ENCODE data around the gene STXBP5L.

DNA sequence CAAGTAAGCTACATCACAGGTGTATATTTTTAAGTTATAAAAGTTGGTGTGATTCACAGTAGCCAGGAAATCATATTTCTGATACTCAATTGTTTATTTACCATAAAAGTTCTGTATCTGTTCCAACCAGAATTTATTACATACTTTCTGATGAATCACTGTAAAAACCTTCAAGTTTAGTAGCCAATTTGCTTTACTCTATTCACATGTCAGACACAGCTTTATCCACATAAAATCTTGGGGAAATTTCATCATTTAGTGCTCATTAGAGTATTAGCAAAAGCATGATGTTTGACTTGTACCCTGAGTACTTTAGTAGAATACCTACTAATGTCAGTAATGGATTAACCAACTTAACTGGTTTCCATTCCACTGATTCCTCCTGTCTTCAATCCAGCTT lies 388.0 kb downstream of the STXBP5L start:
- no peak for TF ChIP-seq POLR2AphosphoS5 (IDR thresholded peaks at IDR 0.05; ENCODE audit: low read depth, low read length)
- no peak for TF ChIP-seq CTCF (IDR thresholded peaks at IDR 0.05)
- TF ChIP-seq RXRA (IDR thresholded peaks at IDR 0.05; ENCODE audit: borderline replicate concordance, low read depth): no peak
- no peak for TF ChIP-seq NFIC (IDR thresholded peaks at IDR 0.05; ENCODE audit: borderline replicate concordance)
